IPS DF 6.9 (cell line): ENCODE data around the gene MRPL27.

ENCODE experiments used
- DNase-seq: peaks from one replicate; pipeline ENCODE4 v3.0.0-alpha.2; 2013; ENCODE audit warnings: low read depth, low spot score
- H3K27ac ChIP-seq: one replicate; pipeline ENCODE4 v1.5.1; 2013; ENCODE audit warnings: low read length, control low read depth
- H3K27me3 ChIP-seq: 2 replicates; pipeline ENCODE4 v1.6.1; 2013; ENCODE audit warnings: mild to moderate bottlenecking, low read length; ENCODE audit not compliant: control insufficient read depth, insufficient read depth
- H3K36me3 ChIP-seq: 2 replicates; pipeline ENCODE4 v1.6.1; 2013; ENCODE audit warnings: low read length; ENCODE audit not compliant: control insufficient read depth, insufficient read depth
- H3K4me1 ChIP-seq: 2 replicates; pipeline ENCODE4 v1.6.1; 2013; ENCODE audit warnings: low read length; ENCODE audit not compliant: control insufficient read depth, insufficient read depth
- H3K4me3 ChIP-seq: 2 replicates; pipeline ENCODE4 v1.5.1; 2013; ENCODE audit warnings: mild to moderate bottlenecking, low read length
- H3K9me3 ChIP-seq: 2 replicates; pipeline ENCODE4 v1.6.1; 2013; ENCODE audit warnings: low read length, inconsistent platforms; ENCODE audit not compliant: control insufficient read depth, insufficient read depth
- WGBS: extraction: QIAGEN DNeasy Blood & Tissue Kit; methylation state at CpG from one replicate; pipeline ENCODE4 v1.1.7; 2013; ENCODE audit warnings: mixed read lengths, missing lambda C conversion rate; ENCODE audit not compliant: insufficient read length, insufficient coverage; 5-methylcytosine and 5-hydroxymethylcytosine counted together

MRPL27 gene

DNA sequence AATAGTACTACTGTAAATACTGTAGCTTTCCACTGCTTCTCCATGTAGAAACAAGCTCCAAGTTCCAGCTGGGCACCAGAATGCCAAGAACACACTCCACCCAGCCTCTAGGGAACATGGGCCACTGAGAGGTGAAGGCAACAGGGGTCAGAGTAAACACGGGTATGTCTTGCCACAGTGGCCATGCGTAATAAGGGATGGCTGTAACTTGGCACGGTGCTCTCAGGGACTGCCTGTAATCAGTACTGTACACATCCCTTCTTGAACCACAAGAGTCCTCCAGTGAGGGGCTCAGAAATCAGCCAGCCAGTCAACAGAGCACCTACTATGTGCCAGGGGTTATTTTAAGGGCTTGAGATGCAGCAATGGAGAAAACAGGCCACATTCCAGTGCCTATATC lies 13.5 kb upstream of the MRPL27 start:
- no peak overlapping the region for H3K4me3 ChIP-seq
- H3K4me1 ChIP-seq, result no peaks in the 10 kb centered on the region
- DNase-seq, result no peak
- no peaks in the 10 kb centered on the region for H3K9me3 ChIP-seq
- H3K36me3 ChIP-seq, result peaks cover 40% of the 10 kb centered on the region
- no CpG with 5 or more reads among the region's 3 CpGs for WGBS
- no peaks in the 10 kb centered on the region for H3K27me3 ChIP-seq
- H3K27ac ChIP-seq, result no peak overlapping the region

DNA sequence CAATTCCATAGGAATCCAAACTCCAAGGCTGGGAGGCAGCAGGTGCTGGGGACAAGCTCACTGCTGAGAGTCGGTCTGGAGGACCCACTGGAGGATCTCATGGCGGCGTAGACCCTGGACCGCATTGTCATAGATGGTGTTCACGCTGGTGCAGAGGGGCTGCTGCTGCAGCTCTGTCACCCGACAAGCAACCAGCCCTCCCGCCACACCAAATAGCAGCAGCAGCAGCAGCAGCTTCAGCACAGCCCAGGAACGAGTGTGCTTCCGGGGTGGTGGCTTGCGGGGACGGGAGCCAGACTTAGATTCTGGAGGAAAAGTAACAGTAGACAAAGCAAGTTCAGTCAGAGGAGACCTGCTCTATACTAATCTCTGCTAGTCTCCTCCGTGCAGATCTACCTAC lies 9.9 kb upstream of the MRPL27 start:
- Histone ChIP-seq H3K9me3 (no peaks in the 10 kb centered on the region), H3K4me3 (no peak overlapping the region), H3K4me1 (no peaks in the 10 kb centered on the region), H3K36me3 (peaks cover 33% of the 10 kb centered on the region), H3K27me3 (no peaks in the 10 kb centered on the region), H3K27ac (no peak overlapping the region)
- WGBS, result no CpG with 5 or more reads among the region's 12 CpGs
- no peak for DNase-seq

DNA sequence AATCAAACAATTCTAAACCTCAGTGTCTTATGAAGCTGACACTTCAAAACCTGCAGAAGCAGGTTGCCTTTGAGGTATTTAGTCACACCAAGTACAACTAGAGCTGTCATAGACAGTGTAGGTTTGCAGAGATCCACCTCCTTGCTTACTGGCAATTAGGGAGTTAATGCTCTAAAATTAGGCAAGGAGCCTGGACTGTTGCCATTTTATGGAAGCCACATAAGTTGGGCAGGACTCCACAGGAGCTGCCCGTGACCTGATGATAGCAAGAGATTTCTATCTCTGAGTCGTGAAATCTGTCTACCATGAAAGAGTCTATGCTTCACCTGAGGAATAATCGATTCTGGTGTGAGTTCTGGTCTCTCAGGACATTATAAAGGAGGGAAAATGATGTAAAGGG lies 8.9 kb upstream of the MRPL27 start:
- peaks cover 26% of the 10 kb centered on the region for H3K36me3 ChIP-seq

DNA sequence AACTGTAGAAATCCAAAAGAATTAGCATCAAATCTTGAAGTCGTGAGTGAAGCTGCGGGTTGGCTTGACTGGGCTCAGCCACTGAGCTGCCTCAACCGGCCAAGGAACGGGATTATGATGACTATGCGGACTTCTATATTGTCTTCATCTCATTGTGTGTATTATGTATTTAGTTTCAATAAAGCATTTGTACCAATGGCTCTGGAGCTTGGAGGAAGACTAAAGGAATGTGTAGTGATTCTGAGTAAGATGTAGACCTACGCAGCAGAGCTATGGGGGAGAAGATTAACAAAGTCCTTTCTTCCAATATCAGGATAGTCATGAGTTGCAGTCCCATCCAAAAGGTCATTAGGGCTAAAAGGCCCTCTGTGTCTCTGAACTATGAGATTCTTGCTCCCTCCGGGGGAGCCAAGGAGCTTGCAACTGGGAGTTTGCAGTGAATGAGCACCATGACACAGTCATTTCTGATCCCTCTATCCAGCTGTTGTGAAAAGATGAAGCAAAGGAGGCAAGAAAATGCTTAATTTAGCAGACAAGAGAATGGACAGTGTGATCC lies 8.4 kb upstream of the MRPL27 start:
- no peaks in the 10 kb centered on the region for H3K9me3 ChIP-seq
- H3K4me3 ChIP-seq, result no peak overlapping the region
- H3K36me3 ChIP-seq, result peaks cover 23% of the 10 kb centered on the region
- DNase-seq, result no peak
- H3K27me3 ChIP-seq, result no peaks in the 10 kb centered on the region
- no peak overlapping the region for H3K27ac ChIP-seq
- WGBS, result no CpG with 5 or more reads among the region's 7 CpGs
- H3K4me1 ChIP-seq, result no peaks in the 10 kb centered on the region

More for the DNA sequence above, 8.9 kb upstream of the MRPL27 start:
- H3K4me3 ChIP-seq, result no peak overlapping the region
- DNase-seq, result no peak
- H3K9me3 ChIP-seq, result no peaks in the 10 kb centered on the region
- no peak overlapping the region for H3K27ac ChIP-seq
- H3K4me1 ChIP-seq, result no peaks in the 10 kb centered on the region
- no peaks in the 10 kb centered on the region for H3K27me3 ChIP-seq
- no CpG with 5 or more reads among the region's 3 CpGs for WGBS

DNA sequence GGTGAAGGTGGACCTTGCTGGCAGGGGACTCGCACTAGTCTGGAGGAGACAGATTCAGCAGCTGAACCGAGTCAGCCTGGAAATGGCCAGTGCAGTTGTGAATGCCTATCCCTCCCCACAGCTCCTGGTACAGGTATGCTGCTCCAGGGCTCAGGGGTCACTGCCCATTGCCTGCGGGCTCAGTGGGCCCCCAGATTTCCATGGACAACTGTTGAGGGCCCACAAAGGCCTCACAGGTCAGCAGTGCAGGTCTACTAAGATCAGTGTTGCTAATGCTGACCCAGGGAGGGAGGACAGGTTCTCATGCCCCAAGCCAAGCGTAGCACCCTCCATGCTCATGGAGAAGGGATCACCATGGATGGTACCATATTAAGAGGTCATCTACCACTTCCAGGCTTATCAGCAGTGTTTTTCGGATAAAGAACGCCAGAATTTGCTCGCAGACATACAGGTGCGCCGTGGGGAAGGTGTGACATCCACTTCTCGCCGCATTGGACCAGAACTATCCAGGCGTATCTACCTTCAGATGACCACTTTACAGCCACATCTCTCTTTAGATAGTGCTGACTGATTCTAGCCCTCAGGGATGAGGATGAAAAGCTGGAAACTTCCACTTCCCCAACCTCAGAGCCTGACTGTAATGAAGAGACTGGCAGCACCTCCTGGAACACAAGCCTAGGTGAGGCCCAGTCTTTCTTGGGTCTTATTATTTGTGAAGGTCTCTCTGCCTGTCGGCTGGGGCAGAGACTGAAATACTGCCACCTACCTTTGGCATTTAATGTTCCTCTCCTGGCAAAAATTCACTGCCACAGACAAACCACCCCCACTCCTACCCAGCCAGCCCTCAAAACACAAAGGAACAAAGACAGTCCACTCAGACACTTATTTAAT lies 7.6 kb upstream of the MRPL27 start:
- peaks cover 25% of the 10 kb centered on the region for H3K36me3 ChIP-seq

GRCh38 chr17:50379351-50380132 lies 6.6 kb upstream of the MRPL27 start:
- no peak for DNase-seq
- Histone ChIP-seq H3K4me1 (no peaks in the 10 kb centered on the region), H3K27ac (no peak overlapping the region), H3K36me3 (peaks cover 22% of the 10 kb centered on the region), H3K9me3 (no peaks in the 10 kb centered on the region), H3K27me3 (no peaks in the 10 kb centered on the region), H3K4me3 (no peak overlapping the region)
- no CpG with 5 or more reads among the region's 6 CpGs for WGBS

More for the DNA sequence above, 7.6 kb upstream of the MRPL27 start:
- no peak for DNase-seq
- WGBS, result no CpG with 5 or more reads among the region's 13 CpGs
- no peaks in the 10 kb centered on the region for H3K4me1 ChIP-seq
- H3K4me3 ChIP-seq, result no peak overlapping the region
- no peak overlapping the region for H3K27ac ChIP-seq
- no peaks in the 10 kb centered on the region for H3K27me3 ChIP-seq
- no peaks in the 10 kb centered on the region for H3K9me3 ChIP-seq

DNA sequence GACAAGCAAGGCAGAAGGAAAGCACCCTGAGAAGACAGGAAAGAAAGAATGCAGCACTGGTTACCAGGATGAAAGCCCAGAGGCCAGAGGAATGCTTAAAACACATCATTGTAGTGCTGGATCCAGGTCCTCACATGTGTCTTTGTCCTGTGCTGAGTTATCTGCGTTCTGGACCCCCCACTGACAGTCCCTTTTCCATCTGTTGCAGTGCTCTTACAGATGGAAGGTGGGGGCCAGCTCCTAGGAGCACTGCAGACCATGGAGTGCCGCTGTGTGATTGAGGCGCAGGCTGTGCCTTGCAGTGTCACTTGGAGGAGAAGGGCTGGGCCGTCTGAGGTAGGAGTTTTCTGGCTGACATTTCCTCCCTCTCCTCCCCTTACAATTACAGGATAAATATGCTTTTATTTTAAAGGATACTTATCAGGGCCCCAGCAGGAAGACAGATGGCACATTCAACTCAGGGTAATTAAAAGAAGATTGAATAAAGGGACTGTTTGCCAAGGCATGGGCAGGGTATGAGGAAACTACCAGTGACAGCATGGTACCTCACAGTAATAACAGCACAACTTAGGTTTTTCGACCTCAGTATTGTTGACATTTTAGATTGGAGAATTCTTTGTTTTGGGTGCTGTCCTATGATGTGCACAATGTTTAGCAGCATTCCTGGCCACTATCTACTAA lies 3.0 kb upstream of the MRPL27 start:
- Histone ChIP-seq H3K4me1 (no peaks in the 10 kb centered on the region), H3K27ac (no peak overlapping the region), H3K4me3 (no peak overlapping the region), H3K36me3 (peaks cover 9% of the 10 kb centered on the region), H3K9me3 (no peaks in the 10 kb centered on the region), H3K27me3 (no peaks in the 10 kb centered on the region)
- no peak for DNase-seq
- WGBS, result no CpG with 5 or more reads among the region's 5 CpGs

DNA sequence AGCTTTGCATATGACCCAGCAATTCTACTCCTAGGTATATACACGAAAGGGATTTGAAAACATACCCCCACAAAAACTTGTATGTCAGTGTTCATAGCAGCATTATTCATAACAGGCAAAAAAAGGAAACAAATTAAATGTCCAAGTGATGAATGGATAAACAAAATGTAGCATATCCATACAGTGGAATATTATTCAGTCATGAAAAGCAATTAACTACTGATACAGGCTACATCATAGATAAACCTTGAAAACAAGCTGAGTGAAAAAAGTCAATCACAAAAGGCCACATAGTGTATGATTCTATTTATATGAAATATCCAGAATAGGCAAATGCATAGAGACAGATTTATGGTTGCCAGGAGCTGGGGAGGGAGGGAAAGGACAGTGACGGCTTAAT lies 721 bp upstream of the MRPL27 start:
- no peaks in the 10 kb centered on the region for H3K4me1 ChIP-seq
- DNase-seq, result no peak
- no peak overlapping the region for H3K27ac ChIP-seq
- H3K9me3 ChIP-seq, result no peaks in the 10 kb centered on the region
- WGBS, result no CpG with 5 or more reads among the region's 2 CpGs
- H3K36me3 ChIP-seq, result peaks cover 13% of the 10 kb centered on the region
- no peaks in the 10 kb centered on the region for H3K27me3 ChIP-seq
- H3K4me3 ChIP-seq, result peak overlapping the region; percentile 66; the same call in 1 of the 2 replicates

DNA sequence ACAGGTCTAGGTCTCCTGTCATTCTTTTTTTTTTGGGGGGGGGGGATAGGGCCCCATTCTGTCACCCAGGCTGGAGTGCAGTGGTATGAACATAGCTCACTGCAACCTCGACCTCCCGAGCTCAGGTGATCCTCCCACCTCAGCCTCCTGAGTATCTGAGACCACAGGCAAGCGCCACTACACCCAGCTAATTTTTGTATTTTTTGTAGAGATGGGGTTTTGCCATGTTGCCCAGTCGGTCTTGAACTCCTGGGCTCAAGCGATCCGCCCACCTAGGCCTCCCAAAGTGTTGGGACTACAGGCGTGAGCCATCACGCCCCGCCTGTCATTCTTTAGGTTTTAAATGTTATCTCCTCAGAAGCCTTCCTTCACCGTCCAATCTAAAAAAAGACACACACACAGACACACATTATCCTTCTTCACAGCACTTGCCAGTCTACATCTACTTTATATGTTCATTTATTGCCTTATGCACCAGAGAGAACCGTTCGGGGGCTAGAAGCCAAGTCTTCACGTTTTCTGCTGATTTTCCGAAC lies 694 bp downstream of the MRPL27 start:
- H3K4me3 ChIP-seq, result peak overlapping the region; percentile 66; the same call in 1 of the 2 replicates
- peaks cover 24% of the 10 kb centered on the region for H3K36me3 ChIP-seq

DNA sequence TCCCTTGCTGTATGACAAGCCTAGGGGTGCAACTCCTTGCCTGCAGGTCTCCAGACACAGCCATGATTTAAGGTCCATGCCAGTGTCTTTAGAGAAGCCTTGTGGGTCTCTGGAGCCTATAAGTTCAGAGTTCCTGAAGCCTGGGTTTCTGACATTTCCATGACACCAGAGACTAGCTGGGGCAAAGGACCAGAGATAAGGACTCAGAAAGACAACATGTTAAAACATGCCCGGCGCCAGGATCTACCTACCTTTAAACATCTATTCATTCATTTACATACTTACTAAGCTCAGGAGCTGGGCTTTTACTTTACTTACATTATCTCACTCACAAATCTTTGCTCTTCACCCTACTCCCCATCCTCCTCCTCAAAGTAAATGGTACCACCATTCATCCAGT lies 1.5 kb downstream of the MRPL27 start:
- Histone ChIP-seq H3K27ac (no peak overlapping the region), H3K9me3 (no peaks in the 10 kb centered on the region), H3K36me3 (peaks cover 26% of the 10 kb centered on the region), H3K4me3 (no peak overlapping the region), H3K4me1 (no peaks in the 10 kb centered on the region), H3K27me3 (no peaks in the 10 kb centered on the region)
- DNase-seq, result no peak
- no CpG with 5 or more reads among the region's 2 CpGs for WGBS

More for the DNA sequence above, 694 bp downstream of the MRPL27 start:
- Histone ChIP-seq H3K4me1 (no peaks in the 10 kb centered on the region), H3K27ac (no peak overlapping the region), H3K27me3 (no peaks in the 10 kb centered on the region), H3K9me3 (no peaks in the 10 kb centered on the region)
- DNase-seq, result no peak
- no CpG with 5 or more reads among the region's 14 CpGs for WGBS
